Cardiac fibroblast (primary cell): ENCODE measurements around the gene RIPOR2.

ENCODE experiments used
- DNase-seq, 2 donors: peaks; one replicate each; pipeline versions ENCODE4 v3.0.0 to v3.0.0-alpha.2; 2010; ENCODE audit warnings: low read depth in 2 of 2
- H3K4me3 ChIP-seq, 2 donors: replicated peaks in 1 of 2; 1 replicate in 1 of 2; 2 replicates in 1 of 2; pipeline ENCODE4 v1.5.1; 2011; ENCODE audit warnings: low read depth in 2 of 2, low read length in 2 of 2, mild to moderate bottlenecking in 2 of 2, moderate library complexity in 1 of 2
- CTCF ChIP-seq: IDR thresholded peaks from one replicate; pipeline ENCODE4 v1.5.1; 2011; ENCODE audit warnings: low read depth, mild to moderate bottlenecking, low read length, inconsistent platforms

The RIPOR2 gene

GRCh38 chr6:24861934-24862333 is 73.8 kb downstream of the RIPOR2 start:
- H3K4me3 ChIP-seq: no peak overlapping the region
- DNase-seq: no peak
- no peak for TF ChIP-seq CTCF

- no peak overlapping the region for H3K4me3 ChIP-seq
- no peak for TF ChIP-seq CTCF
- DNase-seq: no peak
Measured at GRCh38 chr6:24859608-24860200, 76.1 kb downstream of the RIPOR2 start.

- DNase-seq: no peak
- TF ChIP-seq CTCF: no peak
- no peak overlapping the region for H3K4me3 ChIP-seq
Measured at GRCh38 chr6:24859132-24859531, 76.6 kb downstream of the RIPOR2 start.

GRCh38 chr6:24858177-24858653 is 77.5 kb downstream of the RIPOR2 start:
- no peak overlapping the region for H3K4me3 ChIP-seq
- DNase-seq: peak; percentile 69 to 75
- no peak for TF ChIP-seq CTCF

- no peak for DNase-seq
- TF ChIP-seq CTCF: no peak
- no peak overlapping the region for H3K4me3 ChIP-seq
Measured at GRCh38 chr6:24856901-24857670, 78.7 kb downstream of the RIPOR2 start.

- no peak for TF ChIP-seq CTCF
- H3K4me3 ChIP-seq: no peak overlapping the region
- no peak for DNase-seq
Measured at GRCh38 chr6:24856246-24856599, 79.5 kb downstream of the RIPOR2 start.
